ENCODE results near the gene S100A10.
A peak's percentile ranks its signal among the peaks of the same experiment; 100 is the strongest.

Gene S100A10

GRCh38 chr1:151960780-151961513 lies 32.7 kb downstream of the S100A10 start:
- no peak for DNase-seq

- no peak for DNase-seq
Measured at GRCh38 chr1:151958959-151959358, 34.7 kb downstream of the S100A10 start.

- DNase-seq, result no peak
Measured at GRCh38 chr1:151956957-151957497, 36.6 kb downstream of the S100A10 start.

GRCh38 chr1:151953409-151954094 lies 40.1 kb downstream of the S100A10 start:
- no peak for DNase-seq

- DNase-seq, result no peak
Measured at GRCh38 chr1:151952811-151953210, 40.8 kb downstream of the S100A10 start.

GRCh38 chr1:151949371-151950193 lies 44.1 kb downstream of the S100A10 start:
- DNase-seq, result no peak

- DNase-seq, result no peak
Measured at GRCh38 chr1:151948506-151948905, 45.2 kb downstream of the S100A10 start.

- no peak for DNase-seq
Measured at GRCh38 chr1:151947140-151947539, 46.5 kb downstream of the S100A10 start.

- DNase-seq, result peak; percentile 72
Measured at GRCh38 chr1:151945725-151946722, 47.6 kb downstream of the S100A10 start.

- DNase-seq, result no peak
Measured at GRCh38 chr1:151944857-151945575, 48.6 kb downstream of the S100A10 start.

GRCh38 chr1:151944126-151944856 lies 49.4 kb downstream of the S100A10 start:
- no peak for DNase-seq

GRCh38 chr1:151943591-151943990 lies 50.1 kb downstream of the S100A10 start:
- DNase-seq, result no peak

- no peak for DNase-seq
Measured at GRCh38 chr1:151942882-151943281, 50.8 kb downstream of the S100A10 start.

GRCh38 chr1:151940541-151940940 lies 53.1 kb downstream of the S100A10 start:
- no peak for DNase-seq

- DNase-seq, result no peak
Measured at GRCh38 chr1:151939779-151940178, 53.9 kb downstream of the S100A10 start.

GRCh38 chr1:151939141-151939540 lies 54.5 kb downstream of the S100A10 start:
- no peak for DNase-seq

GRCh38 chr1:151936653-151937052 lies 57.0 kb downstream of the S100A10 start:
- DNase-seq, result no peak

GRCh38 chr1:151935894-151936602 lies 57.6 kb downstream of the S100A10 start:
- no peak for DNase-seq

- no peak for DNase-seq
Measured at GRCh38 chr1:151935154-151935553, 58.5 kb downstream of the S100A10 start.

GRCh38 chr1:151934048-151934493 lies 59.6 kb downstream of the S100A10 start:
- DNase-seq, result peak; percentile 13

Data from activated effector memory CD4-positive, alpha-beta T cell treated with Interleukin-2 at 50 U/mL for 16 hours (primary cell).